ENCODE measurements around the gene CFAP65. TPM values are rescaled to one million over a fixed set of nuclear protein-coding genes. Genes with fewer than 3 reads are reported as not detected.

The CFAP65 gene
- total and polyA plus RNA-seq, 9 of the 15 experiments (the other 6 are each of a cell fraction or from before 2014, with no cell fraction given): not detected

DNA sequence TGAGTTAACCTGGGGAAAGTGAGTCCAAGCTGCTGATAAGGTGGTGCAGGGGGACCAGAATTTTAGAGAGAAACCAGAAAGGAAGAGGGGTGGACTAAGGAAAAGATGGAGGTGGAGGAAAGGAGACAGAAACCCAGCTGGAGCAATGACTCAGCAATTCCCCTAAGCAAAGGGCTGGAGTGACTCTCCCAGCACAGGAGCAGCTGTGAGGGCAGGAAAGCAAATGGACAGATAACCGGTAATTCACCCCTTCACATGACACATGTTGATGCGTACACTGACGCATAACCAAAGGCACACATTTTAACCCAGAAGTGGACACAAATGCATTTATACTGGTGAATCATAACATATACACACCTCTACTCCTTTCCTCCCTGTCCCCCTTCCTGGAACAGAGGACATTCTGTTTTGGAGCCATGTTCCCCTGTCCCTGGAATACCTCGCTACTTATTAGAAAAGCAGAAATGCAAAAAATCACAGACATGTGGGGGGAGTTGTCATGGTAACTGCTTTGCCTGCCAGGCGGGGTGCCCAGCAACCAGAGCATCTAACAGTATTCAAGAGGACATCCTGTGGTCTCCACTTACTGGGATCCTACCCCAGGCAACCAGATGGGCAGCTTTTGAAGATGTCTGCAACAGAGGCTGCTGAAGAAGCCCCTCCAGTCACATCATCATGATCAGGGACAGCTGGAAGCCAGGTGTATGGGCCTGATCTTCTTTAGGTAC is 77.1 kb downstream of the CFAP65 start (continued):
- TF ChIP-seq CHD4 (IDR thresholded peaks at IDR 0.05; ENCODE audit: insufficient read depth, insufficient replicate concordance, low read depth, low read length, poor library complexity, severe bottlenecking): no peak
- peak; percentile 95 for TF ChIP-seq MAFF (IDR thresholded peaks at IDR 0.05; ENCODE audit: low read length)
- no peak for TF ChIP-seq ZBED1 (IDR thresholded peaks at IDR 0.05)
- TF ChIP-seq TCF7L2 (IDR thresholded peaks at IDR 0.05; ENCODE audit: low read depth, low read length): no peak
- no peak for TF ChIP-seq SAP30 (IDR thresholded peaks at IDR 0.05; ENCODE audit: borderline replicate concordance, insufficient read depth, low read depth, low read length, poor library complexity, severe bottlenecking)
- TF ChIP-seq, protein P1, sequence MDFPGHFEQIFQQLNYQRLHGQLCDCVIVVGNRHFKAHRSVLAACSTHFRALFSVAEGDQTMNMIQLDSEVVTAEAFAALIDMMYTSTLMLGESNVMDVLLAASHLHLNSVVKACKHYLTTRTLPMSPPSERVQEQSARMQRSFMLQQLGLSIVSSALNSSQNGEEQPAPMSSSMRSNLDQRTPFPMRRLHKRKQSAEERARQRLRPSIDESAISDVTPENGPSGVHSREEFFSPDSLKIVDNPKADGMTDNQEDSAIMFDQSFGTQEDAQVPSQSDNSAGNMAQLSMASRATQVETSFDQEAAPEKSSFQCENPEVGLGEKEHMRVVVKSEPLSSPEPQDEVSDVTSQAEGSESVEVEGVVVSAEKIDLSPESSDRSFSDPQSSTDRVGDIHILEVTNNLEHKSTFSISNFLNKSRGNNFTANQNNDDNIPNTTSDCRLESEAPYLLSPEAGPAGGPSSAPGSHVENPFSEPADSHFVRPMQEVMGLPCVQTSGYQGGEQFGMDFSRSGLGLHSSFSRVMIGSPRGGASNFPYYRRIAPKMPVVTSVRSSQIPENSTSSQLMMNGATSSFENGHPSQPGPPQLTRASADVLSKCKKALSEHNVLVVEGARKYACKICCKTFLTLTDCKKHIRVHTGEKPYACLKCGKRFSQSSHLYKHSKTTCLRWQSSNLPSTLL (IDR thresholded peaks at IDR 0.05): no peak
- TF ChIP-seq NELFE (IDR thresholded peaks at IDR 0.05; ENCODE audit: insufficient read depth, insufficient read length): no peak
- no peak for TF ChIP-seq SREBF2 (CRISPR knock-in tag; IDR thresholded peaks at IDR 0.05)
- TF ChIP-seq THRAP3 (IDR thresholded peaks at IDR 0.05; ENCODE audit: borderline replicate concordance): no peak
- no peak for TF ChIP-seq BRD4 (IDR thresholded peaks at IDR 0.05)
- TF ChIP-seq PHF20 (IDR thresholded peaks at IDR 0.05; ENCODE audit: partially characterized antibody): no peak
- no peak for TF ChIP-seq ESRRA (IDR thresholded peaks at IDR 0.05; ENCODE audit: borderline replicate concordance, low read depth)
- no peak for TF ChIP-seq ZNF668 (CRISPR knock-in tag; IDR thresholded peaks at IDR 0.05)
- TF ChIP-seq RBM22 (IDR thresholded peaks at IDR 0.05; ENCODE audit: low read depth, low read length, poor library complexity, severe bottlenecking): no peak
- TF ChIP-seq NBN (IDR thresholded peaks at IDR 0.05; ENCODE audit: low read depth): no peak
- TF ChIP-seq ZEB2 (IDR thresholded peaks at IDR 0.05): no peak
- TF ChIP-seq ZSCAN32 (CRISPR knock-in tag; IDR thresholded peaks at IDR 0.05): no peak
- TF ChIP-seq ZBTB1 (CRISPR knock-in tag; IDR thresholded peaks at IDR 0.05; ENCODE audit: borderline replicate concordance, low read depth): no peak
- no peak for TF ChIP-seq KLF1 (tag; IDR thresholded peaks at IDR 0.05)
- no peak for TF ChIP-seq BMI1 (IDR thresholded peaks at IDR 0.05; ENCODE audit: low read length)
- TF ChIP-seq, protein P2, sequence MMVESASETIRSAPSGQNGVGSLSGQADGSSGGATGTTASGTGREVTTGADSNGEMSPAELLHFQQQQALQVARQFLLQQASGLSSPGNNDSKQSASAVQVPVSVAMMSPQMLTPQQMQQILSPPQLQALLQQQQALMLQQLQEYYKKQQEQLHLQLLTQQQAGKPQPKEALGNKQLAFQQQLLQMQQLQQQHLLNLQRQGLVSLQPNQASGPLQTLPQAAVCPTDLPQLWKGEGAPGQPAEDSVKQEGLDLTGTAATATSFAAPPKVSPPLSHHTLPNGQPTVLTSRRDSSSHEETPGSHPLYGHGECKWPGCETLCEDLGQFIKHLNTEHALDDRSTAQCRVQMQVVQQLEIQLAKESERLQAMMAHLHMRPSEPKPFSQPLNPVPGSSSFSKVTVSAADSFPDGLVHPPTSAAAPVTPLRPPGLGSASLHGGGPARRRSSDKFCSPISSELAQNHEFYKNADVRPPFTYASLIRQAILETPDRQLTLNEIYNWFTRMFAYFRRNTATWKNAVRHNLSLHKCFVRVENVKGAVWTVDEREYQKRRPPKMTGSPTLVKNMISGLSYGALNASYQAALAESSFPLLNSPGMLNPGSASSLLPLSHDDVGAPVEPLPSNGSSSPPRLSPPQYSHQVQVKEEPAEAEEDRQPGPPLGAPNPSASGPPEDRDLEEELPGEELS (CRISPR knock-in tag; IDR thresholded peaks at IDR 0.05; ENCODE audit: borderline replicate concordance): no peak
- TF ChIP-seq, protein P3, sequence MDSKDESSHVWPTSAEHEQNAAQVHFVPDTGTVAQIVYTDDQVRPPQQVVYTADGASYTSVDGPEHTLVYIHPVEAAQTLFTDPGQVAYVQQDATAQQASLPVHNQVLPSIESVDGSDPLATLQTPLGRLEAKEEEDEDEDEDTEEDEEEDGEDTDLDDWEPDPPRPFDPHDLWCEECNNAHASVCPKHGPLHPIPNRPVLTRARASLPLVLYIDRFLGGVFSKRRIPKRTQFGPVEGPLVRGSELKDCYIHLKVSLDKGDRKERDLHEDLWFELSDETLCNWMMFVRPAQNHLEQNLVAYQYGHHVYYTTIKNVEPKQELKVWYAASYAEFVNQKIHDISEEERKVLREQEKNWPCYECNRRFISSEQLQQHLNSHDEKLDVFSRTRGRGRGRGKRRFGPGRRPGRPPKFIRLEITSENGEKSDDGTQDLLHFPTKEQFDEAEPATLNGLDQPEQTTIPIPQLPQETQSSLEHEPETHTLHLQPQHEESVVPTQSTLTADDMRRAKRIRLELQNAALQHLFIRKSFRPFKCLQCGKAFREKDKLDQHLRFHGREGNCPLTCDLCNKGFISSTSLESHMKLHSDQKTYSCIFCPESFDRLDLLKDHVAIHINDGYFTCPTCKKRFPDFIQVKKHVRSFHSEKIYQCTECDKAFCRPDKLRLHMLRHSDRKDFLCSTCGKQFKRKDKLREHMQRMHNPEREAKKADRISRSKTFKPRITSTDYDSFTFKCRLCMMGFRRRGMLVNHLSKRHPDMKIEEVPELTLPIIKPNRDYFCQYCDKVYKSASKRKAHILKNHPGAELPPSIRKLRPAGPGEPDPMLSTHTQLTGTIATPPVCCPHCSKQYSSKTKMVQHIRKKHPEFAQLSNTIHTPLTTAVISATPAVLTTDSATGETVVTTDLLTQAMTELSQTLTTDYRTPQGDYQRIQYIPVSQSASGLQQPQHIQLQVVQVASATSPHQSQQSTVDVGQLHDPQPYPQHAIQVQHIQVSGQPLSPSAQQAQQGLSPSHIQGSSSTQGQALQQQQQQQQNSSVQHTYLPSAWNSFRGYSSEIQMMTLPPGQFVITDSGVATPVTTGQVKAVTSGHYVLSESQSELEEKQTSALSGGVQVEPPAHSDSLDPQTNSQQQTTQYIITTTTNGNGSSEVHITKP (IDR thresholded peaks at IDR 0.05; ENCODE audit: partially characterized antibody): peak; percentile 13

Data from K562 (cell line).